RWPE1 (cell line): ENCODE data around the gene HOXA9.

Source experiments
- CTCF ChIA-PET: fragments of 350-600 bp; sonication (Branson Sonifier 250); formaldehyde crosslinking; extraction: SDS; loops from one replicate; lab custom pipeline; 2021; lab: Yijun Ruan, JAX
- POLR2A ChIA-PET: fragments of 400-600 bp; formaldehyde crosslinking; extraction: SDS; loops from one replicate; lab custom pipeline; 2020; ENCODE audit warnings: antibody characterized with exemption; ENCODE audit not compliant: low non-redundant PET; lab: Yijun Ruan, JAX
- DNase-seq: peaks from one replicate; pipeline ENCODE4 v3.0.0; 2012; ENCODE audit warnings: low spot score
- H3K27ac ChIP-seq: fragments of 450-650 bp; 2 replicates; pipeline ENCODE4 v1.5.1; 2017
- TF ChIP-seq, protein P1 (sequence below): fragments of 450-650 bp; conservative IDR thresholded peaks from 2 replicates; pipeline ENCODE4 v1.5.1; 2017; ENCODE audit warnings: low read depth, mild to moderate bottlenecking

HOXA9 gene

DNA sequence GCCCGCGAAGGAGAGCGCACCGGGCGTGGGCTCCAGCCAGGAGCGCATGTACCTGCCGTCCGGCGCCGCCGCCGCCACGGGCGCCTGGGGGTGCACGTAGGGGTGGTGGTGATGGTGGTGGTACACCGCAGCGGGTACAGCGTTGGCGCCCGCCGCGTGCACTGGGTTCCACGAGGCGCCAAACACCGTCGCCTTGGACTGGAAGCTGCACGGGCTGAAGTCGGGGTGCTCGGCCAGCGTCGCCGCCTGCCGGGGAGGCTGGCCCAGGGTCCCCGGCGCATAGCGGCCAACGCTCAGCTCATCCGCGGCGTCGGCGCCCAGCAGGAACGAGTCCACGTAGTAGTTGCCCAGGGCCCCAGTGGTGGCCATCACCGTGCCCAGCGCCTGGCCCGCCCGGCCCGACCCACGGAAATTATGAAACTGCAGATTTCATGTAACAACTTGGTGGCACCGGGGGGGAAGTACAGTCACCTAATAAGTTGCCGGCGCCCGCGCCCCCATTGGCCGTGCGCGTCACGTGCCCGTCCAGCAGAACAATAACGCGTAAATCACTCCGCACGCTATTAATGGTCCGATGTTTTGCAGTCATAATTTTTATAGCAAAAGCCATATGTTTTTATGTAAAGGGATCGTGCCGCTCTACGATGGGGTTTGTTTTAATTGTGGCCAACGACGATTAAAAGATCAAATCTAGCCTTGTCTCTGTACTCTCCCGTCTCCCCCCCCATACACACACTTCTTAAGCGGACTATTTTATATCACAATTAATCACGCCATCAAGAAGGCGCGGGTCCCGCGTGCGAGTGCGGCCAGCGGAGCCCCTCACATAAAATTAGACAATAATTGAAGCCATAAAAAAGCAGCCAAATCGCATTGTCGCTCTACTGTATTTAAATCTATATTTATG, at the start of gene HOXA9:
HOXA9 (minus strand) TSS at position 449 of the 907 bp plus-strand sequence; CDS start at position 369, 80 bp downstream.
- H3K27ac ChIP-seq: peak within 1 kb of the TSS; percentile 96
- peak; percentile 87 for DNase-seq
- POLR2A ChIA-PET: interaction anchor here (0.5 to 0.7 kb wide), 2 partner anchors 14 to 22 kb away, joined by 3 read pairs; partner anchors contain the start of gene HOXA5
- CTCF ChIA-PET: interaction anchor here (0.5 to 1.4 kb wide), 6 partner anchors 13 to 220 kb away, joined by 3 to 5 read pairs (median 3); no protein-coding TSS in a partner anchor
- TF ChIP-seq, protein P1, sequence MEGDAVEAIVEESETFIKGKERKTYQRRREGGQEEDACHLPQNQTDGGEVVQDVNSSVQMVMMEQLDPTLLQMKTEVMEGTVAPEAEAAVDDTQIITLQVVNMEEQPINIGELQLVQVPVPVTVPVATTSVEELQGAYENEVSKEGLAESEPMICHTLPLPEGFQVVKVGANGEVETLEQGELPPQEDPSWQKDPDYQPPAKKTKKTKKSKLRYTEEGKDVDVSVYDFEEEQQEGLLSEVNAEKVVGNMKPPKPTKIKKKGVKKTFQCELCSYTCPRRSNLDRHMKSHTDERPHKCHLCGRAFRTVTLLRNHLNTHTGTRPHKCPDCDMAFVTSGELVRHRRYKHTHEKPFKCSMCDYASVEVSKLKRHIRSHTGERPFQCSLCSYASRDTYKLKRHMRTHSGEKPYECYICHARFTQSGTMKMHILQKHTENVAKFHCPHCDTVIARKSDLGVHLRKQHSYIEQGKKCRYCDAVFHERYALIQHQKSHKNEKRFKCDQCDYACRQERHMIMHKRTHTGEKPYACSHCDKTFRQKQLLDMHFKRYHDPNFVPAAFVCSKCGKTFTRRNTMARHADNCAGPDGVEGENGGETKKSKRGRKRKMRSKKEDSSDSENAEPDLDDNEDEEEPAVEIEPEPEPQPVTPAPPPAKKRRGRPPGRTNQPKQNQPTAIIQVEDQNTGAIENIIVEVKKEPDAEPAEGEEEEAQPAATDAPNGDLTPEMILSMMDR: no peak

DNA sequence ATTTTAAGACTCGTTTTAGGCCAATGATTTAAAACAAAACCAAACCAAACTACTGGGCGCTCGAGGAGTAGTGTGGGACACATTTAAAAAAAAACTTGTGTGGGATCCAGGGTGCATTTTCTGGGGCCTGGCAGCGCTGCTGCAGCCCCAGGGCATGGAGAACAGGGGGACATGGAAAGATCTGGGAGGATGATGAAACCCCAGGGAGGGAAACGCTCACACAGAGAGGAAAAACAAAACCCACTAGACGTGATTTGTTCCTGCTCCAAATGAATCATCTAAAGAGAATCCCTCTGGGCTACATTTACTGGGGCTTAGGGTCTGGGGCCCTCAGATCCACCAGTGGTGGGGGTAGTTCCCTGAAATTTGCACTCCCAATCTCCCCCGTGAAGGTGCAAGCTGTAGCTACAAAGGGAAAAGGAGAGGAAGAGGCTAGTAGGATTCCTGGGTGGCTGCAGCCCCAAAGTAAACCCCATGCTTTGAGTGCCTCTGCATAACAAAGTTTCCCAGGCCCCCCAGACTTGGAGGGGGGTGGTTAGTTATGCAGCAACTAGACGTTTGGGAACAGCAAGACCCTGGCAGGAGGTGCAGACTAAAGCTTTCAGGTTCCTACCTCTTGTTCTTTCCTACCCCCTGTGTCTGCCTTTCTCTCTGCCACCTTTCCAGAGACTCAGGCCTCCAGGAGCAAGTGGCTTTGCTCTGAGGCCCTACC, 49.1 kb upstream of the HOXA9 start:
- POLR2A ChIA-PET: no interaction called here
- CTCF ChIA-PET: no interaction called here
- TF ChIP-seq, protein P1: no peak
- H3K27ac ChIP-seq: no peak overlapping the region
- no peak for DNase-seq

DNA sequence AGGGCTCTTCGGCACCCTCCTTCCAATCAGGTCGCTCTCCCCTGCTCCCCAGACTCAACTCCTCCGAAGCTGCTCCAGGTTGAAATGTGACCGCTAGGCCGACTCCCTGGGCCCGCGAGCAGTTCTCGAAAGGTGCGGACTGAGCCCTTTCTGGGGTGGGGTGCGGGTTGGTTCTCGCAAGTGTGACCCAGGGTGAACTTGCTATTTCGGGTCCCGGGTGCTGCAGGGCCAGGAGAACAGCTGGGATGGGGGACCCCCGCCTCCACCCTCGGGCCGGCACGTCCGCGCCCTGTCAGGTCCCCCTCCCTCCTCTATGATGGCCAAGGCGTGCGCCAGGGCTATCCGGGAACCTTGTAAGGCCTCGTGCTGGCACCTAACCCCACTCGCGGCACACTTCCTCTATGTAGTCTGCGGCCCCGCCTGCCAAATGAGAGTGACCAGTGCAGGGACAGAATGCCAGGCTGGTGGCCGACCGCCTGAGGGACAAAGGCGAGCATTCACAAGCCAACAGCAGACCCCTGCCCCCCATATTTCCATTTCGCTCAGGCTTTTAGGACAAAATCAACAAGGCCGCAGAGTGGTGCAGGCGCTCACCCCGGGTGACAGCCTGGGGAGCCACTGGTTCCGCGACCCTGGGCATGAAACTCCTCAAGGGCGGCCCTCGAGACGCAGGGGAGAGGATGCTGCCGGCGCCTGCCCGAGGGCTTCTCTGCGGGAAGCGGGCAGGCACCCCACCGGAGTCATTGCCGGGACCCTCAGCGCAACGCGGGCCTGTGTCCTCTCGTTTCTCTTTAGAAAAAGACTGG, 48.3 kb upstream of the HOXA9 start:
- no peak overlapping the region for H3K27ac ChIP-seq
- ChIA-PET CTCF (no interaction called here), POLR2A (no interaction called here)
- DNase-seq: no peak
- TF ChIP-seq, protein P1: no peak

DNA sequence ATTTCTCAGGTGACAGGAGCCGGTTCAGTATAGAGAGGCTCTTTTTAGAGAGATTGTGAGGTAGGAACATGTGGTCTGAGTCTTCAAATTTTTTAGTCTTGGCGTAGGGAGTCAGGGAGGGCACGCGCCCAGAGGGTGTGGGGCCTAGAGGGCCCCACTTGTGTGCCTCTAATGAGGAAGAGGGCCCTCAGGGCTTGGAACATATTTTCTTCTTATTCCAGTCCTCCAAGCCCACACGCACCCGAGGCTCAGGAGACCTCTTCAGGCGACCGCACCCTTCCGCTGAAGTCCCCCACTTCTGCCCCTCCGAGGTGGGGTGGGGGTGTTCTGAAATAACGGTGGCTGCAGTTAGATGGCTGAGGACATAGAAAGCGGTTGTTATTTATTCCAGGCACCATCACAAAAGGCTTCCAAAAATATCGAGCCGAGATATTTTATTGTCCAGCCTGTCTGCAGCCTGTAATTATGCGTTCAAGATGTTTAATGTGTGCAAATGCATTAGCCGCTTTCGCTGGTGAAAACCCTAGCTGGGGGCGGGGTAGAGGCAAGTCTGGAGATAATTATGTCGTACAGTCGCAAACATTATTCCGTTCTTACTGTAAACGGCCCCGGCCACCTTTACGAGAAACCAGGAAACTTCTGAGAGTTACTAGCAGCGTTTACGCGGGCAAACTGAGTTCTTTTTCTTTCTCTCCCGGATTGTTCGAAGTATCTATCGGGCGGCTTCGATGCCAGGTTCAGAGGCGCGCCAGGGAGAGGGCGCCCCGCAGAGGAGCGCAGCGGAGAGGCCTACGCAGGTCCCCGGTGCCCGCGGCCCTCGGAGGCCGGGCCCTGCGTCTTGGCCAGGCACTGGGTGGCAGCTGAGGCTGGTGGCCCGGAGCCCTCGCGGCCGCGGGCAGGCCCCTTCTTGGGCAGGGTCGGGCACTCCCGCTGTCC, 47.4 kb upstream of the HOXA9 start:
- no peak for DNase-seq
- ChIA-PET CTCF (interaction anchor here (0.6 kb wide), 1 partner anchor 29 kb away, joined by 3 read pairs; no protein-coding TSS in a partner anchor), POLR2A (no interaction called here)
- TF ChIP-seq, protein P1: no peak
- no peak overlapping the region for H3K27ac ChIP-seq

DNA sequence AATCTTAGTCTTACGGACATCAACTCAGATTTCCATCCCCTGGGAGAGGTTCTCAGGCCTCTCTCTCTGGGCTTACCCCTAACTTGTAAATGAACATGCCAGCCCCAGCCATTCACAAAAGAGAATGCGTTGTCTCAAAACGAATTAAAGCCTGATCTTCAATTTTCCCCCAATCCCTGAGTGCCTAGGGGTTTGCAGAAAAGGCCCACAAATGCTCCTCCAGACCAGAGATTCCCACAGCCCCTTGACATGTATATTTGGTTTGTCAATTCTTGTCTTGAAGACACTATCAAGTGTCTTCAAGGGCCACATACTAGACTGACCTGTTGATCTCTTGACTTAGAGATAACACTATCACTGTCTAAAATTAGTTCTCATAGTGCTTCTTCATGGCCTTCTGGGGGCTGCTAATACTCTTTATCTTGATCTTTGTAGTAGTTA, 46.4 kb upstream of the HOXA9 start:
- CTCF ChIA-PET: interaction anchor here (0.6 kb wide), 1 partner anchor 28 kb away, joined by 3 read pairs; no protein-coding TSS in a partner anchor
- TF ChIP-seq, protein P1: no peak
- no peak for DNase-seq
- POLR2A ChIA-PET: no interaction called here
- no peak overlapping the region for H3K27ac ChIP-seq
